ENCODE data around the gene ZFP57.

ZFP57 gene

GRCh38 chr6:29723262-29723665 is 42.3 kb upstream of the ZFP57 start, which contains the start of gene HLA-F:
TSS of gene HLA-F (plus strand) at chr6:29723434. CDS start at chr6:29723464, 30 bp downstream.
- H3K36me3 ChIP-seq (ENCODE audit: control insufficient read depth, insufficient read depth, low read length), result no peaks in the 10 kb centered on the region
- no peaks in the 10 kb centered on the region for H3K9me3 ChIP-seq (ENCODE audit: control insufficient read depth, insufficient read depth, low read length)
- H3K4me3 ChIP-seq (ENCODE audit: low read depth, low read length), result peak within 1 kb of the TSS; percentile 84
- peaks cover 33% of the 10 kb centered on the region for H3K27me3 ChIP-seq (ENCODE audit: control insufficient read depth, insufficient read depth, low read length)
- H3K9ac ChIP-seq (ENCODE audit: low read depth, low read length), result no peak within 1 kb of the TSS
- H3K4me1 ChIP-seq (ENCODE audit: control insufficient read depth, insufficient read depth, low read length), result no peaks in the 10 kb centered on the region

GRCh38 chr6:29720863-29721262 is 39.9 kb upstream of the ZFP57 start:
- H3K4me1 ChIP-seq (ENCODE audit: control insufficient read depth, insufficient read depth, low read length), result no peaks in the 10 kb centered on the region
- no peaks in the 10 kb centered on the region for H3K36me3 ChIP-seq (ENCODE audit: control insufficient read depth, insufficient read depth, low read length)
- H3K27me3 ChIP-seq (ENCODE audit: control insufficient read depth, insufficient read depth, low read length), result peaks cover 26% of the 10 kb centered on the region
- no peaks in the 10 kb centered on the region for H3K9me3 ChIP-seq (ENCODE audit: control insufficient read depth, insufficient read depth, low read length)
- H3K4me3 ChIP-seq (ENCODE audit: low read depth, low read length), result no peak overlapping the region
- no peak overlapping the region for H3K9ac ChIP-seq (ENCODE audit: low read depth, low read length)

GRCh38 chr6:29710281-29710941 is 29.5 kb upstream of the ZFP57 start:
- H3K4me1 ChIP-seq (ENCODE audit: control insufficient read depth, insufficient read depth, low read length), result no peaks in the 10 kb centered on the region
- no peaks in the 10 kb centered on the region for H3K36me3 ChIP-seq (ENCODE audit: control insufficient read depth, insufficient read depth, low read length)
- H3K9ac ChIP-seq (ENCODE audit: low read depth, low read length), result no peak overlapping the region
- H3K9me3 ChIP-seq (ENCODE audit: control insufficient read depth, insufficient read depth, low read length), result no peaks in the 10 kb centered on the region
- H3K4me3 ChIP-seq (ENCODE audit: low read depth, low read length), result no peak overlapping the region
- peaks cover 13% of the 10 kb centered on the region for H3K27me3 ChIP-seq (ENCODE audit: control insufficient read depth, insufficient read depth, low read length)

- Histone ChIP-seq H3K9me3 (ENCODE audit: control insufficient read depth, insufficient read depth, low read length) (no peaks in the 10 kb centered on the region), H3K27me3 (ENCODE audit: control insufficient read depth, insufficient read depth, low read length) (peaks cover 7% of the 10 kb centered on the region), H3K4me3 (ENCODE audit: low read depth, low read length) (no peak overlapping the region), H3K36me3 (ENCODE audit: control insufficient read depth, insufficient read depth, low read length) (no peaks in the 10 kb centered on the region), H3K4me1 (ENCODE audit: control insufficient read depth, insufficient read depth, low read length) (no peaks in the 10 kb centered on the region), H3K9ac (ENCODE audit: low read depth, low read length) (no peak overlapping the region)
Observed at GRCh38 chr6:29709188-29709587, 28.2 kb upstream of the ZFP57 start.

GRCh38 chr6:29708432-29709179 is 27.7 kb upstream of the ZFP57 start:
- H3K4me3 ChIP-seq (ENCODE audit: low read depth, low read length), result no peak overlapping the region
- no peak overlapping the region for H3K9ac ChIP-seq (ENCODE audit: low read depth, low read length)
- H3K27me3 ChIP-seq (ENCODE audit: control insufficient read depth, insufficient read depth, low read length), result peaks cover 6% of the 10 kb centered on the region
- H3K36me3 ChIP-seq (ENCODE audit: control insufficient read depth, insufficient read depth, low read length), result no peaks in the 10 kb centered on the region
- H3K9me3 ChIP-seq (ENCODE audit: control insufficient read depth, insufficient read depth, low read length), result no peaks in the 10 kb centered on the region
- H3K4me1 ChIP-seq (ENCODE audit: control insufficient read depth, insufficient read depth, low read length), result no peaks in the 10 kb centered on the region

- Histone ChIP-seq H3K27me3 (ENCODE audit: control insufficient read depth, insufficient read depth, low read length) (peaks cover 9% of the 10 kb centered on the region), H3K4me1 (ENCODE audit: control insufficient read depth, insufficient read depth, low read length) (no peaks in the 10 kb centered on the region), H3K36me3 (ENCODE audit: control insufficient read depth, insufficient read depth, low read length) (no peaks in the 10 kb centered on the region), H3K9ac (ENCODE audit: low read depth, low read length) (no peak overlapping the region), H3K9me3 (ENCODE audit: control insufficient read depth, insufficient read depth, low read length) (no peaks in the 10 kb centered on the region), H3K4me3 (ENCODE audit: low read depth, low read length) (no peak overlapping the region)
Observed at GRCh38 chr6:29705389-29706231, 24.7 kb upstream of the ZFP57 start.

- H3K9ac ChIP-seq (ENCODE audit: low read depth, low read length), result no peak overlapping the region
- H3K36me3 ChIP-seq (ENCODE audit: control insufficient read depth, insufficient read depth, low read length), result no peaks in the 10 kb centered on the region
- H3K27me3 ChIP-seq (ENCODE audit: control insufficient read depth, insufficient read depth, low read length), result peaks cover 4% of the 10 kb centered on the region
- H3K4me1 ChIP-seq (ENCODE audit: control insufficient read depth, insufficient read depth, low read length), result no peaks in the 10 kb centered on the region
- H3K9me3 ChIP-seq (ENCODE audit: control insufficient read depth, insufficient read depth, low read length), result no peaks in the 10 kb centered on the region
- H3K4me3 ChIP-seq (ENCODE audit: low read depth, low read length), result no peak overlapping the region
Observed at GRCh38 chr6:29702519-29703103, 21.7 kb upstream of the ZFP57 start.

- Histone ChIP-seq H3K27me3 (ENCODE audit: control insufficient read depth, insufficient read depth, low read length) (peaks cover 2% of the 10 kb centered on the region), H3K9me3 (ENCODE audit: control insufficient read depth, insufficient read depth, low read length) (no peaks in the 10 kb centered on the region), H3K4me3 (ENCODE audit: low read depth, low read length) (no peak overlapping the region), H3K36me3 (ENCODE audit: control insufficient read depth, insufficient read depth, low read length) (no peaks in the 10 kb centered on the region), H3K9ac (ENCODE audit: low read depth, low read length) (no peak overlapping the region), H3K4me1 (ENCODE audit: control insufficient read depth, insufficient read depth, low read length) (peaks cover 5% of the 10 kb centered on the region)
Observed at GRCh38 chr6:29696147-29697125, 15.5 kb upstream of the ZFP57 start.

- no peak overlapping the region for H3K4me3 ChIP-seq (ENCODE audit: low read depth, low read length)
- H3K9me3 ChIP-seq (ENCODE audit: control insufficient read depth, insufficient read depth, low read length), result no peaks in the 10 kb centered on the region
- peaks cover 5% of the 10 kb centered on the region for H3K4me1 ChIP-seq (ENCODE audit: control insufficient read depth, insufficient read depth, low read length)
- H3K36me3 ChIP-seq (ENCODE audit: control insufficient read depth, insufficient read depth, low read length), result no peaks in the 10 kb centered on the region
- peaks cover 2% of the 10 kb centered on the region for H3K27me3 ChIP-seq (ENCODE audit: control insufficient read depth, insufficient read depth, low read length)
- no peak overlapping the region for H3K9ac ChIP-seq (ENCODE audit: low read depth, low read length)
Observed at GRCh38 chr6:29694637-29695036, 13.7 kb upstream of the ZFP57 start.

- Histone ChIP-seq H3K27me3 (ENCODE audit: control insufficient read depth, insufficient read depth, low read length) (no peaks in the 10 kb centered on the region), H3K9me3 (ENCODE audit: control insufficient read depth, insufficient read depth, low read length) (no peaks in the 10 kb centered on the region), H3K36me3 (ENCODE audit: control insufficient read depth, insufficient read depth, low read length) (no peaks in the 10 kb centered on the region), H3K4me1 (ENCODE audit: control insufficient read depth, insufficient read depth, low read length) (peaks cover 8% of the 10 kb centered on the region), H3K4me3 (ENCODE audit: low read depth, low read length) (no peak overlapping the region), H3K9ac (ENCODE audit: low read depth, low read length) (no peak overlapping the region)
Observed at GRCh38 chr6:29685718-29686326, 4.9 kb upstream of the ZFP57 start.
